PFSK-1 (cell line): ENCODE results near the gene FBXL19.

ENCODE experiments used
- FOXP2 ChIP-seq: optimal IDR thresholded peaks from 2 replicates; pipeline ENCODE3; 2011; ENCODE audit warnings: borderline replicate concordance, control low read depth, inconsistent platforms; ENCODE audit not compliant: insufficient read depth; ENCODE audit errors: extremely low read length, extremely low read depth
- POLR2AphosphoS5 ChIP-seq: IDR thresholded peaks from 2 replicates; pipeline ENCODE4 v1.6.1; 2012; ENCODE audit warnings: low read depth, mild to moderate bottlenecking, control low read depth, low read length, moderate library complexity
- REST ChIP-seq, 2 experiments: IDR thresholded peaks; 2 replicates each; pipeline versions ENCODE4 v1.6.1 to v1.8.0; 2011 to 2012; ENCODE audit warnings: low read depth in 2 of 2, low read length in 2 of 2, control low read depth in 1 of 2, inconsistent platforms in 1 of 2, mild to moderate bottlenecking in 1 of 2, moderate library complexity in 1 of 2; ENCODE audit not compliant: insufficient read depth in 1 of 2
- SIN3A ChIP-seq: IDR thresholded peaks from 2 replicates; pipeline ENCODE4 v1.6.1; 2012; ENCODE audit warnings: mild to moderate bottlenecking, low read length, moderate library complexity, borderline replicate concordance; ENCODE audit not compliant: insufficient read depth
- TAF1 ChIP-seq: IDR thresholded peaks from 2 replicates; pipeline ENCODE4 v1.6.1; 2012; ENCODE audit warnings: low read length, control low read depth, borderline replicate concordance; ENCODE audit not compliant: insufficient read depth

The FBXL19 gene

GRCh38 chr16:30941600-30942425 is 18.4 kb downstream of the FBXL19 start:
- TF ChIP-seq POLR2AphosphoS5 (no peak), TAF1 (no peak), SIN3A (no peak), REST (IDR thresholded peaks at IDR 0.05; ENCODE audit: insufficient read depth in 1 of 2, low read depth in 2 of 2, low read length in 2 of 2) (no peak), FOXP2 (no peak)

- TF ChIP-seq POLR2AphosphoS5 (no peak), TAF1 (no peak), REST (IDR thresholded peaks at IDR 0.05; ENCODE audit: insufficient read depth in 1 of 2, low read depth in 2 of 2, low read length in 2 of 2) (no peak)
Observed at GRCh38 chr16:30942426-30942806, 19.0 kb downstream of the FBXL19 start.

- TF ChIP-seq REST (IDR thresholded peaks at IDR 0.05; ENCODE audit: insufficient read depth in 1 of 2, low read depth in 2 of 2, low read length in 2 of 2): no peak
- no peak for TF ChIP-seq POLR2AphosphoS5
- no peak for TF ChIP-seq SIN3A
- no peak for TF ChIP-seq TAF1
- TF ChIP-seq FOXP2: no peak
Observed at GRCh38 chr16:30944352-30944751, 21.0 kb downstream of the FBXL19 start.

GRCh38 chr16:30946671-30947540 is 23.5 kb downstream of the FBXL19 start:
- TF ChIP-seq POLR2AphosphoS5 (no peak), REST (IDR thresholded peaks at IDR 0.05; ENCODE audit: insufficient read depth in 1 of 2, low read depth in 2 of 2, low read length in 2 of 2) (no peak), SIN3A (no peak), FOXP2 (no peak), TAF1 (no peak)
